Measurements from ENCODE around the gene TENT5C.

GRCh38 chr1:117561071-117561470 is 44.8 kb upstream of the TENT5C start:
- no peak for TF ChIP-seq LEF1 (IDR thresholded peaks at IDR 0.05; ENCODE audit: borderline replicate concordance)
- TF ChIP-seq FOXK2 (IDR thresholded peaks at IDR 0.05) = no peak

All from HEK293T (cell line).